Heart left ventricle (tissue), 13 donors: Measurements from ENCODE around the gene PLCXD3.

Experiments
- CTCF ChIP-seq, 12 donors: fragments of 200-600 bp; sonication (generic) in 4 of 12; IDR thresholded peaks; one replicate each; pipeline versions ENCODE4 v1.5.0 to v1.8.0; 2018 to 2022; ENCODE audit warnings: antibody characterized with exemption in 12 of 12, mild to moderate bottlenecking in 5 of 12
- POLR2A ChIP-seq, 2 donors: fragments of 450-650 bp; IDR thresholded peaks; one replicate each; pipeline ENCODE4 v1.6.1; 2017; ENCODE audit warnings: antibody characterized with exemption in 2 of 2, mild to moderate bottlenecking in 2 of 2, moderate library complexity in 2 of 2
- donor health status: ischemic (EF 13 %, LVEDD 7.1; RV severe dilation, severe dysfunction).
- donor health status: DM: no; HTN: yes; CAD: no.
- donor health status: DM: no; HTN: no; CAD: no.
- donor health status: ischemic (EF 25% LVEDD 6.9; RV normal size, moderate dysfunction).
- donor health status: ischemic (EF 25% LVEDD 5.7; RV mildly dilated, moderate dysfunction).
- donor health status: ischemic (EF 35%, LVEDD 5.7; RV mildly dilated, moderate dysfunction).
- donor health status: nonischemic (EF 11% LVEDD 7.7; RV severe dilation, severe dysfunction).
- donor health status: DM: yes; HTN: yes; CAD: no.
- donor health status: PGD.
- donor health status: ischemic (EF 29% LVEDD 5.4; RV normal size, mild dysfunction).
- donor health status: nonischemic (EF 23%, LVEDD 6.1; RV moderate dilation, normal function).

- TF ChIP-seq CTCF (IDR thresholded peaks at IDR 0.05) (no peak), POLR2A (IDR thresholded peaks at IDR 0.05) (no peak)
These were observed 104.0 kb downstream of the PLCXD3 start for GRCh38 chr5:41406424-41406823.
